Measurements from ENCODE around the gene RFTN1.
"Not testable (repeated sequence)": the region's sequence is repeated elsewhere in the genome, so short reads cannot be mapped to it uniquely, and the experiment has no call there.

The RFTN1 gene

DNA sequence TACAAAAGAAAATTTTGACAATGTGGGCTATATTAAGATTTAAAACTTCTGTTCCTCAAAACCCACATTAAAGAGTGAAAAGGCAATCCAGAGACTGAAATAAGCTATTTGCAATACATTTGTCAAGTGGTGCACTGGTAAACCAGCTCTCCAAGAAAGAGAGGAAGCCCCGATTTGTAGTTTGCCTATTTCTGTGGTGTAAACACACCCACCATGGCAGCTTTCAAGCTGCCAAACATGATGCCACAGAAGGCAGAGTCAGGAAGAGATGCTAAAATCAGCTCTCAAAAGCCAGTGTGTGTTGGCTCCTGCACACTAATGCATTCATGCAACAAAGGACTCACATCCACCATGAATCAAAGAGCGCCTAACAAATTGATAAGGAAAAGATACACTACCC is 17.5 kb downstream of the RFTN1 start:
- no peak for DNase-seq
- intact Hi-C loops (cut with DNase I), result no loop called here

DNA sequence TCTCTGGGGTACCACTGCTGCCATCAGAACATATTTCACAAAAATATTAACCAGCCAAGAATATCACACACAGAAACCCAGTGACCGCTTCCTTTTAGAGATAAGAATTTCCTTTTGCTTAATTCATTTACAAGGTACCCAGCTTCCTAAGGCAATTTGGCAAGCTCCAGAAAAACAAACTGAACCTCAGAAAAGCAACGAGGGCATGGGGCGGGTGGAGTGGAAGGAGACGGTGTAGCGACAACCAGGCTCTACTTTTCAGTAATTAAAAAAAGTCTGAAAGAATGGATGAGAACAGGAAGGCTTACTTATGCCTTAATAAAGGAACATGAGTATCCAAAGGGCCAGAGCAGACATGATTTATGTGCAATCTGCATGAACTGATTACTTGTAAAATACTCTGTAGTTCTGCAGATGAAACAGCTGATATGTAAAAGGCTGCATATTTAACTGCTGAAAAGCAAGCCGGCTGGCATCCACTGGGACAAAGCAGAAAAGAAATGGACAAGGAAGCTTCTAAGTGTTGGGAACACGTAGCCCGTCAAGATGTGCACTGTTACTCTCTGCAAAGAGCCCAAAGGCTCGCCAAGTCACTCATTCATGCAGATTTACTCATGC is 18.6 kb downstream of the RFTN1 start:
- DNase-seq, result no peak
- intact Hi-C loops (cut with DNase I), result no loop called here

DNA sequence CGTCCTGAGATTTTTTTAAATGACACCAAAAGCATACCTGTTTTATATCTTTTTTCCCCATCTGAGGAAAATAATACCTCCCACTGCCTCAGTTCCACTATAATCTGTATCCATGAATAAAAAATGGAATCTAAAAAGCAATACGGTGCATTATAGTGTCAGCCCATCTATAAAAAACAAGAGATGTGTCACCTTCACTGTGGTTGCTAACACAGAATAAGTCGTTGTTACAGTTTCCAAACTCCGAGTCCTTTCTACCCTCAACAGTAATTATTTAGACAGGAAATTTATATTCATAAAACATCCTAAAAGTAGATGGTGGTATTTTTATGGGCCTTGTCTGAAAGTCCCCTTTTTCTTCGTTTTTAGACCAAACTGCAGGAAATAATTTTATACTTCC is 19.4 kb downstream of the RFTN1 start:
- intact Hi-C loops (cut with DNase I), result no loop called here
- no peak for DNase-seq

DNA sequence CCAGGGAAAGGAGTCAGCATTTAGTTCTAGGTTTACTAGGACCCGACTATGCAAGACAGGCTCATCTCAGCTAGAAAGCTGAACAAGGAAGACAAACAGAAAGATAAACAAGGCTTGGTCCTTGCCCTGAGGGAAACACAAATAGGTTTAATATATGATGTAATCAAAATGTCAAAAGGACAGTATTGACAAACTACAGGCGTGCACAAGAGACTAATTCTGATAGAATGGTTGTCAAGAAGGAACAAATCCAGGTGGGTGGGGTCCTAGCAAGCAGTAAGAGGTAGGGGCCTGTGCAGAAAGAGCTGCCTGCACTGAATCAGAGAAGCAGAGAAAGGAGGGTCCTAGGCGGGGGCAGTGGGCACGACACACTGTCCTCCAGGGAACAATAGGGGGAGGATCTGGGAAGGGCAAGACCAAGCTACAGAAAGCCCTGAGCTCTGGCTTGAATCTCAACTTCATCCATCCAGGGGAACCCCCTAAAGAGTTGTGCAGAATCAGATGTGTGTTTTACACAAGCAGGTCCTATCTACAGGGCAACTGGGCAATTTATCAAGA is 23.4 kb downstream of the RFTN1 start:
- intact Hi-C loops (cut with DNase I), result no loop called here
- DNase-seq, result no peak

DNA sequence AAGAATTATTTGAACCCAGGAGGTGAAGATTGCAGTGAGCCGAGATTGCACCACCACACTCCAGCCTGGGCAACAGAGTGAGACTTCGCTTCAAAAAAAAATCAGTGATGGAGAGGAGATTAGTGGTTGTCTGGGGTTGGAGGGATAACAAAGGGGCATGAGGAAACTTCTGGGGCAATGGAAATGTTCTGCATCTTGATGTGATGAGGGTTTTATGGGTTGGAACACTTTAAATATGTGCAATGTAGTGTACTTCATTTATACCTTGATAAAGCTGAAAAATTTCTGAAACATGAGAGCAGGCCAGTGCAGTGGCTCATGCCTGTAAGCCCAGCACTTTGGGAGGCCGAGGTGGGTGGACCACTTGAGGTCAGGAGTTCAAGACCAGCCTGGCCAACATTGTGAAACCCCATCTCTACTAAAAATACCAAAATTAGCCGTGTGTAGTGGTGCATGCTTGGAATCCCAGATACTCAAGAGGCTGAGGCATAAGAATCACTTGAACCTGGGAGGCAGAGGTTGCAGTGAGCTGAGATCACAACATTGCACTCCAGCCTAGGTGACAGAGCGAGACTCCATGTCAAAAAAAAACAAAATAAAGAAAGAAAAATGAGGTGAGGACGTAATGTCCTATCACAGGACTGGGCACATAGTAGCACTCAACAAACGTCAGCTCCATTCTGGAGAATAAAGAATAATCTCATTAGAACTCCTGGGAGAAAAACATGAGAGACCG is 24.0 kb downstream of the RFTN1 start:
- intact Hi-C loops (cut with DNase I); DNase-seq: not testable (repeated sequence)

DNA sequence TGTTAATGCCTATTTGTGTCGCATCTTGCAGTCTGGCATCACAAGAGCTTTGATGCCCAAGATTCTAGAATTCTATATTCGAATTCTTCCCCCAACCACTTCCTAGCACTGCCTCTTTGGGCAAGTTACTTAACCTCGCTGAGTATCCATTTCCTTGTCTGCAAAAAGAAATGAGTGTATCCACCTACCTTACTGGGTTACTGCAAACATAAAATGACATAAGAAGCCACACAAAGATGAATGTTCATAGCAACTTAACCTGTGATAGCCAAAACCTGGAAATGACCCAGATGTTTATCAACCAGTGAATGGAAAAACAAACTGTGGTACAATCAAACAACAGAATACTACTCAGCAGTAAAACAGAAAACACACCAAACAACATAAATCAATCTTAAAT is 24.9 kb downstream of the RFTN1 start:
- intact Hi-C loops (cut with DNase I), result no loop called here

DNA sequence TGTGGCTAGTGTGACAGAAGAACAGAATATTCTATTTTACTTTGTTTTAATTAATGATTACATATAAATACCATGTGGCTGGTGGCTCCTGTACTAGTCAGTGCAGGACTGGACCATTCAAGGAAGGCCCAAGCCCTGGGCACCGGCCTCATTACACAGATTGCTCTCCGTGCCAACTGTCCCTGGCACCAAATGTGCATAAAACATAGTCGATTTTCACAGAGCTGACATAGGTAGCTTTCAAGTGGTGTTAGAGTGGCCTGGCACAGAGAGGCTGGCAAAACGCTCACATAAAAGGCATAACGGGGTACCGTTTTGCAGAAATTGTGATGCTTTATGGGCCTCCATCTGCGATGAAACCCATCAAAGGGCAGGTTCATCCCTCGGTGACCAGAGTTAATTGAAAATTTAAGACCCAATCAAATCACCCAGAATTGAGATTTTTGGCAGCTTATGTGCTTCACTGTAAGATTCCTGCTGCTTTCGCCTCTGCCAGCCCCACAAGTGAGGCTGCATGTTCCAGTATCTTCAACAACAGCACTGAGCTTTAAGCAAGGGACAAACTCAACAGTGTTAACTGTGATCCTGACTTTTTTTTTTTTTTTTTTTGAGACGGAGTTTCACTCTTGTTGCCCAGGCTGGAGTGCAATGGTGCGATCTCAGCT is 25.9 kb downstream of the RFTN1 start:
- DNase-seq, result no peak
- intact Hi-C loops (cut with DNase I), result no loop called here

More for the DNA sequence above, 24.9 kb downstream of the RFTN1 start:
- no peak for DNase-seq

DNA sequence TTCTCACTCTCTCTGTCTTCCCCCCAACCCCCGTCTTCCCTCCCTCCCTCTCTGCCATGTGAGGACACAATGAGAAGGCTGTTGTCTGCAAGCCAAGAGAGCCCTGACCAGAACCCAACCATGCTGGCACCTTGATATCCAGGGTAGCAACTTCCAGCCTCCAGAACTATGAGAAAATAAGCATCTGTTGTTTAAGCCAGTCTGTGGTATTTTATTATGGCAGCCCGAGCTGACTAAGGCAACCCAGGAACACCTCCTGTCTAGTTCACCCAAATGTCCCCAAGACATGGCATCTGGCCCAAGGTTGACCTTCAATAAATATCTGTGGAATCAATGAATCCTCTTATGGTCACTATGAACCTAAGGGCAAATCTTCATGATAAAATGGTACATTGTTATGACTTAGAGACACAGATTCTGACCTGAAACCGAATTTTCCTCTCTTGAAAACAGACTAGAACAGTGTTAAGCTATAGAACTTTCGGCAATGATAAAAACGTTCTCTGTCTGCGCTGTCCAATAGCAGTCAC is 26.5 kb downstream of the RFTN1 start:
- intact Hi-C loops (cut with DNase I), result no loop called here
- no peak for DNase-seq

DNA sequence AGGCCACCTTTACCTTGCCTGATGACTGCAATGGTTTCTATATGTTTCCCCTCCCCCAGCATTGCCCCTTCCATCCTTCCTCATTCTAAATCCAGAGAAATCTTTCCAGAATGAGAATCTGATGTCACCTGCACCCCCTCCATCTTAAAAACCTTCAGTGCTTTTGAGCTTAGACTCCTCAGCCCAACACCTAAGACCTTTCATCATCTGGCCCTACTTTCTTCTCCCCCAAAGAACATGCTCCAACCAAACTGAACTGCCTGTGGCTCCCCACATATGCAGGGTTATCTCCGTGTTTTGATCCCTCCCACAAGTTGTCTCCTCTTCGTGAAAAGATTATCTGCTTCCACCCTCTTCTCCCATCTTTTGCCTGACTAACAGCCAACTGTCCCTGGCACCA is 27.3 kb downstream of the RFTN1 start:
- intact Hi-C loops (cut with DNase I), result no loop called here
- no peak for DNase-seq

DNA sequence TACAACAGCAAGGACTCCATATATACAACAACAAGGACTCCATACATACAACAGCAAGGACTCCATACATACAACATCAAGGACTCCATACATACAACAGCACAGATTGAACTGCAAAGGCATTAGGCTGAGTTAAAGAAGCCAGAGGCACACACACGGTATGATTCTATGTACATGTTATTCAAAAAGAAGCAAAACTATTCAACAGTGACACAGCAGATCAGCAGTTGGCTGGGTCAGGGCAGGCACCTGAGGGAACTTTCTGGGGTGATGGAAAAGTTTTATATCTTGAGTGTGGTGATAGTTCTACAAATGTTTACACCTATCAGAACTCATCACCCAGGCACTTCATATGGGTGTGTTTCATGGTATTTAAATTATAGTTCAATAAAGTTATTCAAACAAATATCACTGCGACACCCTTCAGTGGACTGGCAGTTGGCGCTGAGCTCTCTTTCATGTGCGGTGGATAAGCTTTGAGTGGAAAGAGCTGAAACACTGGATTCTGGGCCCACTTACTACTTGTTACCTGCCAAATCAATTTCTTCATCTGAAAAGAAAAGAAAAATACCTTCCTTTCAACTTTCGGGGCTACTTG is 28.0 kb downstream of the RFTN1 start:
- no peak for DNase-seq
- intact Hi-C loops (cut with DNase I), result no loop called here

DNA sequence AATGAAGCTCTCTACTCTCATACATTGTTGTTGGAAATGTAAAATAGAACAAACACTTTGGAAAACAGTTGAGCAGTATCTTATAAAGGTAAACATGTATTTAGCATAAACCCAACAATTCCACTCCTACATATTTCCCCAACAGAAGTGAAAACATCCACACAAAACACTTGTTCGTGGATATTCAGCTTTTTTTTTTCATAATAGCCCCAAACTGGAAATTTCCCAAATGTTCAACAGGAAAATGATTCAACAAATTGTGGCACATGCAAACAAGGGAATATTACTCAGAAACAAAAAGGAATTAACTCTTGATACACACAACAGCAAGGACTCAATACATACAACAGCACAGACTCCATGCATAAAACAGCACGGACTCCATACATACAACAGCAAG is 28.5 kb downstream of the RFTN1 start:
- DNase-seq, result no peak
- intact Hi-C loops (cut with DNase I), result no loop called here

DNA sequence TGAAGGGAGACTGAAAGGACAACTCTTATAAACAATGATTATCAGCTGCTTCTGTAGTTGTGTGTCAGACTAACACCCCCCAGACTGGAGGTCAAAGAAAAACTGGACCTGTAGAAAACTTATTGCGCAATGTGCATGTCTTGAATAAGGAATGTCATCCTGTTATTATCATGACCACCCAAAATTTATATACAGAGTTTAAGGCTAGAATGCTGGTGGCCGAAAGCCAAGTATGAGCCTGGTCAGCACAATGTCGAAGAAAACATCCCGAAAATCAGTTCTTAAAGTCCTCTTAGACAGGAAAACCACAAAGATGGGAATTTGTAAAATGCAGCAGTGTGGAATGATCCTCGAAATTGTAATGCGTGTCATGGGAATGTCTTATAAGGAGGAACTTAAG is 29.3 kb downstream of the RFTN1 start:
- no peak for DNase-seq
- intact Hi-C loops (cut with DNase I), result no loop called here

DNA sequence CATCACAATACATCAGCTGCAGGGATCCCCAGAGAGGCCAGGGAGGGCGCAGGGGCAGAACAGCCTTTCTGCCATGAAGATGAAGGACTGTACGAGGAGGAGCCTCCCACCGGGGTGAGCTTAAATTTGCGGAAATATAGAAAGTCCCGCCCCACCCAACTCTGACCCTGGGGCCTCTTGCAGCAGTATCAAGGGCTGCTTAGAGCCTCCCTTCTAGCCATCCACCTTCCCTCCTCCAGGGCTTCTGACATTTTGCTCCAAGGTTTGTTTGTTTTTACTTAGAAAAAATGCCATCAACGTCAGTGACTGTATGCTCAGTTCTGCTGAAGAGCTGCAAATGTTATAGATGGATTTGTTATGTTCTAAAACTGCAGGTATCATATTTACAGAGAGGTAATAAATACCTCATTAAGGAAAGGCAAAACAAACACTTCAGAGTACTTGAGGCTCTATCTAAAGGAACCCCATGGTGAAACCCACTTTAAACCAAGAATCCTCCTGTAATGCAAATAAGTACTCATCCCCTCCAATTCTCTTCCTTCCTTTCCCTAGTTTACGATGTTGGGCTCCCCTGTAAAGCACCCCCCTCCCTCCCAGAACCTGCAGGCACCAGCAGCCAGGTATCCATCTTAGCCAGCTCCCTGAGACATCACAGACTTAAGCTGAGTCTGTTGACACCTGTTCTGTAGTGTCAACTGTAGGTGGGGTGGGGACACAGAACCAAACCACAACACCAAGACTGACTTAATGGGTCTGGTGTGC is 30.5 kb downstream of the RFTN1 start:
- no peak for DNase-seq
- intact Hi-C loops (cut with DNase I), result no loop called here

DNA sequence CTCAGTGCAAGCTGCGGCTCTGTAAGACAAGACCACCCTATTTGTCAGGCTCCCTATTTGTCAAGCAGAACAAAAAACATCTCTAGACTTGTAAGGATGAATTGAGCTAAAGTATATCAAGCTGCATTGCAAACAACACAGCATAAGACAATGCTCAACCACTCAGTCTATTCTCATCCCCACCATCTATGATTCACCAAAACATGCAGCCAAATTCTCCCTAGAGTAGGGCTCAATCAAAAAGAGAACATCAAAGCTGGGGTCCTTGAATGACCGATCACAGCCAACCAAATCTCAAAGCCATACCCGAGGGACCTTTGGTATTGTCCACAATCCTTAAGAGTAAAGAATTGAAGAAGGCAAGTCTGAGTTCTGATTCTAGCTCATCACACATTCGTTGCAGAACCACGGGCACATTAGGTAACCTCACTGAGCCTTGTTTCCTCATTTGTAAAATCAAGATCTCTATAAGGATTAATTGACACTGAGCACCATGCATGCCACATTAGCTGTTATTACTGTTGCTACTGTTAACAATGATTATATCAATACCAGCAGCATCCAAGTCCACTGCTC is 31.2 kb downstream of the RFTN1 start:
- intact Hi-C loops (cut with DNase I), result no loop called here
- DNase-seq, result no peak

DNA sequence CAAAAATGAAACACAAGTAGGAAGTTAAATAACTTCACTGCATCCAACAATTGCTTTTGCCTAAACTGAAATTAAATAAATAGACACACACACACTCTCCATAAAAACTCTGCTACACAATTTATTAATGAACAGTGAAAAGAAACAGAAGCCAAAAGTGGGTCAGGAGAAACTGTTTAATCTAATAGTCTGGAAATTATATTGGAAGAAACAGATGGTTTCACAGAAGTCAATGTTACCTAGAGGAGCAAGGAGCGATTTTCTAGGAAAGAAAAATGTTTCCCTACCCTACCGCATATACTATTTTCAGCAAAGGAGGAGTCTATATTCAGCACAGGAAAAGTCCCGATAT is 32.0 kb downstream of the RFTN1 start:
- intact Hi-C loops (cut with DNase I), result no loop called here
- no peak for DNase-seq

DNA sequence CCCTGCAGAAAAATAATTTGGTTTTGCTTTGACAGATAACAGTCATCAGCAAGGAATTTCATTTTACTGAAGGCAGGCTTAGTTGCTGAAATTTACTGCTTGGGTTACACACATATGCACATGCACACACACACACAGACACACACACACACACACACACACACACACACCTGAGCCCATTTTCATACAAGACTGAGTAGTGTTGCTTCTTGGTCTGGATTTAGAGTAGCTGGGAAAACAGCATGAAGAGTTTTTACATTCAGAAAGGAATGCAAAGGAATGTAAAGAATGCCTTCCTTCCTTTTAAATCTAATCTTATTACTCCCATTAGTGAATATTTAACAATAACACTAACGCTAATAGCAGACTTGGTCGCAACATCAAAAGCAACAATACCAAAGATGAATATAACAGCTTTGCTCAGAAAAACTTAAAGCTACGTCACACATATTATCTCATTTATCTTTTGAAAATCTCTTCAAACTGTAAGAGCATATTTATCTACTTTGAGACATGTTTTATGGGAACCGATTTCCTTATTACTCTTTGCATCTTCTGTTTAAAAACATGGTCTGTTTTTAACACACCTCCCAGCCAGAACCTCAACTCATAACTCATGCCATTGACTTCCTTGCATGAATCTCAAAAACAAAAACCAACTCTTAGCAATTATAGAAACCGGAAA is 32.5 kb downstream of the RFTN1 start:
- intact Hi-C loops (cut with DNase I), result no loop called here

DNA sequence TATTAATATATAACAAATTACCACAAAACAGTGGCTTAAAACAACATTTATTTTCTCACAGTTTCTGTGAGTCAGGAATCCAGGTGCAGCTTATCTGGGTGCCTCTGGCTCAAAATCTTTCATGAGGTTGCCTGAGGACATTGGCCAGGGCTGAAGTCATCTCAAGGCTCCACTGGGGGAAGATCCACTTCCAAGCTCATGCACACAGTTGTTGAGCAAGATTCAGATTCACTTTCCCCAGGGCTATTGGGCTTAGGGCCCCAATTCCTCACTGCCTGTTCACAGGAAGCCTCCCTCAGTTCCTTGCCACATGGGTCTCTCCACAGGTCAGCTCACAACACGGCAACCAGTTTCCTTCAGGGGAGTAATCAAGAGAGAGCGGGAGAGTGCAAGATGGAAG is 35.0 kb downstream of the RFTN1 start:
- no peak for DNase-seq
- intact Hi-C loops (cut with DNase I), result no loop called here

More for the DNA sequence above, 32.5 kb downstream of the RFTN1 start:
- no peak for DNase-seq

DNA sequence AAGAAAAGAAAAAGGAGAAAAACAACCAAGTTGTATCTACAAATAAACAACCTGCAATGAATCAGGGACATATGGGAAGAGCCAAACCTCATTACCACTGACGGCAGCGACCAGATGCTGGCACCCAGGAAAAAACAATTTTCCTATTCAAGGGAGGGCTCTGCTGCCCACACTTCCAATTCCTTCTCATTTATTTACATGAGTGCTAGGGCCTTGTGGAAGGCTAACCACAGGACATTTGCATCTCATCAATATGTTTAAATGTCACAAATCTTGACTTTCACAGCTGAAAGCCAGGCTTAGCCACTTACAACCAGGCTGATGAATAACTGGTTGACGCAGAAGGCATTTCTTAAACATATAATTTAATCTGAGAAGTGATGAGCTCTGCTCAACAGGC is 36.0 kb downstream of the RFTN1 start:
- intact Hi-C loops (cut with DNase I), result no loop called here
- no peak for DNase-seq
